Testis (tissue), 3 donors: ENCODE data around the gene DUSP2. TPM values are rescaled to one million over a fixed set of nuclear protein-coding genes. Genes with fewer than 3 reads are reported as not detected.
"Not testable (repeated sequence)": the region's sequence is repeated elsewhere in the genome, so short reads cannot be mapped to it uniquely, and the experiment has no call there.

Source experiments
- DNase-seq: peaks from one replicate; pipeline ENCODE4 v3.0.0-alpha.2; 2019
- H3K27ac ChIP-seq, 2 donors: fragments of 200-600 bp; sonication (generic); one replicate each; pipeline ENCODE4 v1.5.1; 2019
- H3K27me3 ChIP-seq: fragments of 200-600 bp; sonication (generic); one replicate; pipeline ENCODE4 v1.5.1; 2019
- H3K36me3 ChIP-seq: fragments of 200-600 bp; sonication (generic); one replicate; pipeline ENCODE4 v1.5.1; 2017; ENCODE audit warnings: low read depth; ENCODE audit errors: missing control alignments
- H3K4me1 ChIP-seq: fragments of 200-600 bp; sonication (generic); one replicate; pipeline ENCODE4 v1.5.1; 2019
- H3K4me3 ChIP-seq, 2 donors: fragments of 200-600 bp; sonication (generic); one replicate each; pipeline ENCODE4 v1.5.1; 2017 to 2019
- H3K9me3 ChIP-seq: fragments of 200-600 bp; sonication (generic); one replicate; pipeline ENCODE4 v1.5.1; 2017
- CTCF ChIP-seq, 3 experiments: fragments of 450-650 bp in 2 of 3; fragments of 200-600 bp in 1 of 3; sonication (generic) in 1 of 3; IDR thresholded peaks; one replicate each; pipeline ENCODE4 v1.5.1; 2016 to 2019; ENCODE audit warnings: antibody characterized with exemption in 3 of 3, mild to moderate bottlenecking in 2 of 3, moderate library complexity in 1 of 3
- POLR2A ChIP-seq: fragments of 450-650 bp; IDR thresholded peaks from one replicate; pipeline ENCODE4 v1.6.1; 2017; ENCODE audit warnings: antibody characterized with exemption, mild to moderate bottlenecking, moderate library complexity
- WGBS, 2 donors: methylation state at CpG; one replicate each; pipeline ENCODE4 v1.1.5; 2018; 5-methylcytosine and 5-hydroxymethylcytosine counted together
- intact Hi-C: fragments of 100-400 bp; cut with DNase I; formaldehyde crosslinking; loops from one replicate; pipeline ENCODE4 v1.15.1; 2023; ENCODE audit warnings: low total_unique reads
- polyA plus RNA-seq: library from polyadenylated mRNA; stranded (reverse); fragments of 350-450 nt; fragmentation: Illumina TruSeq; extraction: RNeasy Lipid Tissue Mini Kit (QIAGEN cat#74804); gene quantifications from one replicate; pipeline ENCODE4 v1.2.3, GENCODE V29; 2014; ENCODE audit warnings: low read depth, low replicate concordance; ENCODE audit not compliant: insufficient read depth
- total RNA-seq, 2 donors: library from RNA; depleted of rRNA; stranded (reverse); fragments of >200 nt; gene quantifications; one replicate each; pipeline ENCODE4 v1.2.3, GENCODE V29; 2016

Gene DUSP2
- total and polyA plus RNA-seq, 3 donors from 2014 or later: 5.7 to 16.5 (median 6.3) TPM

DNA sequence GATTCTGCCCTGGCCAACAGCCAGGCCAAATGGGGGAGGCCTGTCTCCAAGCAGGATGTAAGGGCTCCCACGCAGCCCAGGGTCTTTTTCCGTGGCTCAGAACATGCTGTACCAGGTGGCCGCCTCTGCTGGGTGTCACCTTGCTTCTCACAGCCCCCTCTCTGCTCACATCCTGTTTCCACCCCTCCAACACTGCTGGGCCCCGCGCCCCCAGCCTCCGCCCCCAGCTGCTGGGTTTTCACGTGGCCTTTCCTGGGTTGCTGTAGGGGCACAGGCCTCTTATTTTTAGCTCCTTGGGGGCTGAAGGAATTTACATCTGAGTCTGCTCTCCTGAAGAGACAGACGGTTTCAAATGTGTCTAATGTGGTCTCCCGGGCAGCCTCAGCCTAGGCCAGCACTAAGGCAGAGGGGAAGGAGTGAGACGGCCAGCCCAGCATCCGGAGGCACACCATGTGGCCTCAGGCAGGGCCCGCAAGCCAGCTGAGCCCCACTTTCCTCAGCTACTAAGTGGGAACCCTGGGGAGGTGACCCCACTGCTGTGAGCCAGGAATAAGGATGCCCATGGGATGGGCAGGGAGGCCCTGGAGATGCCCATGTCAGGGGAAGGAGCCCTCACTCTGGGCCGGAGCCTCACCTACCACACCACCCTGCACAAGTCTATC, 18.7 kb upstream of the DUSP2 start:
- intact Hi-C loops: no loop called here

DNA sequence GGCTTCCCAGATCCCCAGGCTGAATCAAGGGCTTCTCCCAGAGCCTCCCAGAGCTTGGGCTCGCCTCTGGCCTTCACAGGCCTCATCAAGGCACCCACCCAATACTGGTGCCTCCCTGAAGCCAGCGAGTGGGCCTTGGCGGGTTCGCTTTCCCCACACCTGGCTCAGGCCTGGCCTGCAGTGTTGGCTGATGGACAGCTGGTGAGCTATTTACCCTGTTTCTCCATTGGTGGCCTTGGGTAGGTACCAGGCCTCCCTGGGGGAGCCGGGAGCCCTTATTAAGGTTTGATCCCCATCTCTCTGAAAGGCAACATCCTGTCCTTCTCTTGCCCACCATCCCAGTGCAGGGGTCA, 18.2 kb upstream of the DUSP2 start:
- TF ChIP-seq POLR2A: no peak
- TF ChIP-seq CTCF (IDR thresholded peaks at IDR 0.05): no peak
- Histone ChIP-seq H3K36me3 (no peaks in the 10 kb centered on the region), H3K27ac (peak overlapping the region in 1 of 2 donors; percentile 31), H3K4me3 (no peak overlapping the region), H3K27me3 (no peaks in the 10 kb centered on the region), H3K4me1 (peaks cover 18% of the 10 kb centered on the region), H3K9me3 (no peaks in the 10 kb centered on the region)
- no peak for DNase-seq
- intact Hi-C loops: no loop called here
- WGBS, 2 donors: 62 to 80% methylated on average over 2 to 5 of the region's 5 CpGs

More for the DNA sequence above, 18.7 kb upstream of the DUSP2 start:
- no peaks in the 10 kb centered on the region for H3K27me3 ChIP-seq
- peak overlapping the region; percentile 31 to 50 for H3K27ac ChIP-seq
- no peak for TF ChIP-seq POLR2A
- no peak for TF ChIP-seq CTCF (IDR thresholded peaks at IDR 0.05)
- H3K9me3 ChIP-seq: no peaks in the 10 kb centered on the region
- H3K4me1 ChIP-seq: peaks cover 18% of the 10 kb centered on the region
- 44 to 54% methylated on average over 9 to 13 of the region's 13 CpGs for WGBS, 2 donors
- DNase-seq: no peak
- no peak overlapping the region for H3K4me3 ChIP-seq
- H3K36me3 ChIP-seq: no peaks in the 10 kb centered on the region

DNA sequence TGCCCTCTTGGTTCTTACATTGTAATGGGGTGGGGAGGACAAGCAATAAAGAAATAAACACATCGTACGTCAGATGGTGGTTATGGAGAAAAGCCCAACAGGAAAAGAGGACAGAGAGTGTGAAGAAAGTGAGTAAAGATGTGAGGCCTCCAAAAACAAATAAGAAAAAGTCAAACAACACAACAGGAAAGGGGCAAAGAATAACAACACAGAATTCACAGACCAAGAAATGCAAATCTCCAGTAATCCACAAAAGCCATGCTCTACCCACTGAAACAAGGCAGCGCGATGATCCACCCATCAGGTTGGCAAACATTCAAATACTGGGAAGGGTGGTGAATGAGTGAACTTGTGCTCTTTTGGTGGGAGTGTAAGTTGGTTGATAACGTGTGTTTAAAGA, 16.7 kb upstream of the DUSP2 start:
- H3K27me3 ChIP-seq: no peaks in the 10 kb centered on the region
- TF ChIP-seq CTCF (IDR thresholded peaks at IDR 0.05) (no peak), POLR2A (no peak)
- H3K27ac ChIP-seq: no peak overlapping the region
- 57 to 69% methylated on average over 5 of the region's 5 CpGs for WGBS, 2 donors
- intact Hi-C loops: no loop called here
- no peak for DNase-seq
- H3K9me3 ChIP-seq: no peaks in the 10 kb centered on the region
- peaks cover 14% of the 10 kb centered on the region for H3K4me1 ChIP-seq
- no peaks in the 10 kb centered on the region for H3K36me3 ChIP-seq
- H3K4me3 ChIP-seq: no peak overlapping the region

- H3K4me1 ChIP-seq: peaks cover 14% of the 10 kb centered on the region
- H3K9me3 ChIP-seq, intact Hi-C loops, H3K27ac ChIP-seq, H3K4me3 ChIP-seq, H3K36me3 ChIP-seq, H3K27me3 ChIP-seq, DNase-seq: not testable (repeated sequence)
- 90 to 95% methylated on average over 5 of the region's 5 CpGs for WGBS, 2 donors
Measured at GRCh38 chr2:96160366-96160765, 15.1 kb upstream of the DUSP2 start.

DNA sequence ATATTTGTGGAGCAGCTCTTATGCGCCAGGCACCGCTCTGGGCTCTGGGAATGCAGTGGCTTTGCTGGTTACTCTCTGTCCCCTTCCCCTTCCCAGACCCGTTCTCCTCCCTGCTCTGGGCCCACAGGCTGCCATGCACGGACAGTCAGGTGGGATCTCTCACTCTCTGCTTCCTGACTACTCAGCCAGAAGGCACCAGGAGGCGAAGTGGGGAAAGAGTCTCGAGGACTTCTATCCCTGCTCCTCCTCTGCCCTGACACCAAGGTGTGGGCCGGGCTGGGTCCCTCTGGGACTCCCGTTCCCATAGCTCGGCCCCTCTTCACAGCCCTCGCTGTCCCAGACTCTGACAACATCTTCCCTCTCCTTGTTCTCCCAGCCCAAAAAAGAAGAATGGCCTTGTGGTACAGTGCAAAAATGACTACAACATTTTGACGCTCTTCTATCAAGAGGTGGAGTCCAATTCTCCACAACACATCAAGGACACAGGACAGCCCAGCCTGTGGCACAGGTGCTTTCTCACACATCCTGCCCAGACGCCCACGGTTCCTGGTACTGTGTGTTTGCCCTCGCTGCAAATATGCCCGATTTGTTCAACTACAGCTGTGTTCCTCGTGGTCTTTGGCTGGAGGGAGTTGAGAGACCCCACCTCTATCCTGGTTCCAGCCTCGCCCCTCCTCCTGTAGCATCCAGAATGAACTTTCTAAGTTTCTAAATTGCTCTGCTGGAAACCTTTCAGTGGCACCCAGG, 14.0 kb upstream of the DUSP2 start:
- no peaks in the 10 kb centered on the region for H3K27me3 ChIP-seq
- H3K36me3 ChIP-seq: no peaks in the 10 kb centered on the region
- no peak for DNase-seq
- no peak for TF ChIP-seq POLR2A
- TF ChIP-seq CTCF (IDR thresholded peaks at IDR 0.05): no peak
- intact Hi-C loops: no loop called here
- no peak overlapping the region for H3K27ac ChIP-seq
- no peak overlapping the region for H3K4me3 ChIP-seq
- no peaks in the 10 kb centered on the region for H3K9me3 ChIP-seq
- H3K4me1 ChIP-seq: peaks cover 14% of the 10 kb centered on the region
- 85 to 88% methylated on average over 17 of the region's 17 CpGs for WGBS, 2 donors
